Subcutaneous adipose tissue (tissue), 4 donors: ENCODE results near the gene JAZF1. TPM values are rescaled to one million over a fixed set of nuclear protein-coding genes. Genes with fewer than 3 reads are reported as not detected.

Source experiments
- CTCF ChIP-seq: fragments of 450-650 bp; IDR thresholded peaks from one replicate; pipeline ENCODE4 v1.5.1; 2016; ENCODE audit warnings: low read depth, mild to moderate bottlenecking, control low read depth, antibody characterized with exemption, moderate library complexity
- total RNA-seq, 4 donors: library from RNA; depleted of rRNA; stranded (reverse); fragments of >200 nt; gene quantifications; one replicate each; pipeline ENCODE4 v1.1.0, GENCODE V29; 2016

Gene JAZF1
- total RNA-seq, 4 donors from 2014 or later, result 12.6 to 35.9 (median 23.2) TPM

GRCh38 chr7:28045592-28045991 is 135.0 kb downstream of the JAZF1 start:
- no peak for TF ChIP-seq CTCF

- TF ChIP-seq CTCF, result no peak
Observed at GRCh38 chr7:28044825-28045224, 135.8 kb downstream of the JAZF1 start.

GRCh38 chr7:28042721-28043120 is 137.9 kb downstream of the JAZF1 start:
- TF ChIP-seq CTCF, result no peak

- TF ChIP-seq CTCF, result no peak
Observed at GRCh38 chr7:28041508-28042314, 138.9 kb downstream of the JAZF1 start.

GRCh38 chr7:28038175-28038797 is 142.3 kb downstream of the JAZF1 start:
- no peak for TF ChIP-seq CTCF

GRCh38 chr7:28037220-28038010 is 143.2 kb downstream of the JAZF1 start:
- no peak for TF ChIP-seq CTCF

- TF ChIP-seq CTCF, result no peak
Observed at GRCh38 chr7:28036696-28037095, 143.9 kb downstream of the JAZF1 start.
